Neural cell (in vitro differentiated cells): ENCODE results near the gene DNAJB2.

Experiments
- EP300 ChIP-seq: fragments of 450-650 bp; conservative IDR thresholded peaks from 2 replicates; pipeline ENCODE4 v1.6.1; 2014; ENCODE audit warnings: antibody characterized with exemption, mild to moderate bottlenecking, moderate library complexity; ENCODE audit not compliant: poor library complexity, severe bottlenecking
- EZH2 ChIP-seq: fragments of 200-600, 300-800 bp; shearing (Covaris generic), sonication (generic); IDR thresholded peaks from 2 replicates; pipeline ENCODE4 v1.6.1; 2014; ENCODE audit warnings: antibody characterized with exemption, low read length, borderline replicate concordance, mild to moderate bottlenecking; ENCODE audit not compliant: insufficient read depth, poor library complexity, severe bottlenecking
- MXI1 ChIP-seq: fragments of 450-650 bp; conservative IDR thresholded peaks from 2 replicates; pipeline ENCODE4 v1.6.1; 2014; ENCODE audit warnings: antibody characterized with exemption, mild to moderate bottlenecking; ENCODE audit not compliant: poor library complexity, severe bottlenecking
- POLR2AphosphoS5 ChIP-seq: IDR thresholded peaks from 2 replicates; pipeline ENCODE4 v1.6.1; 2012
- TAF1 ChIP-seq: IDR thresholded peaks from 2 replicates; pipeline ENCODE4 v1.6.1; 2012; ENCODE audit warnings: low read depth
- TF ChIP-seq, protein P1 (sequence below): fragments of 450-650 bp; IDR thresholded peaks from 2 replicates; pipeline ENCODE4 v1.5.1; 2014; ENCODE audit warnings: antibody characterized with exemption, mild to moderate bottlenecking, moderate library complexity; ENCODE audit not compliant: poor library complexity, severe bottlenecking

DNA sequence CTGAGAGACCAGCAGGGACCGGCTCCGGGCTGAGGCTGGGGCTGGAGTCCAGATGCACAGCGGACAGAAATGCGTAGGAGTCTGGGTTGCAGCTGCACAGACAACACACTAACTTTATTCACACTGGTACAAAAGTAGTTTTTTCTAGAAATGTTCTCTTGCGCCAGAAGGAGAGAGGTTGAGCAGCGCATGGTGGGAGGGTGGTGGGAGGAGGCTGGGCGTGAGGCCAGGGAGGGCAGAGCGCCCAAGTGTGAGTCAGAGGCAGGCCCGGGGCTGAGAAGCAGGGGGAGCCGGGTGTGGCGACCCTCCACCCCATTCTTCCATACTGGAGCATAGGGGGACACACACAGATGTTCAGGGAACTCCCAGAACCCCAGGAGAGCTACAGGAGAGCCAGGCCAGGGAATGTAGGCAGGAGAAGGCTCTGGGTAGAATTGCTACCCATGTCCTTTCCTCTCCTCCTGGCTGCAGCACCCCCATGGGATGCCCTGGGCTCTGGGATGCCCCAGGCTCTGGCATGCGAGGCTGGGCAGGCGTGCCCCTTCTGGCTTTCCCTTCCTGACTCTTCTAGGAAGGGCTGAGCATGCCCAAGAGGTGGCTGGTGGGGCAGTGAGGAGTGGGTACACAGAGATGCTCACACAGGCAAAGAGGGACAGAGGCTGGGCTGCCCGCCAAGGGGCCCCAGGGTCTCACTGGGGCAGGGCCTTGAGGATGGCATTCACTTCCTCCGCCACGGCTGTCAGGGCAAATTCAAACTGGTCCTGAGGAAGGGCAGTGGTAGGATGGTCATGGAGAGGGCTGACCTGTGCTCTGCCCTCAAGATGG lies 10.6 kb downstream of the DNAJB2 start:
- TF ChIP-seq, protein P1, sequence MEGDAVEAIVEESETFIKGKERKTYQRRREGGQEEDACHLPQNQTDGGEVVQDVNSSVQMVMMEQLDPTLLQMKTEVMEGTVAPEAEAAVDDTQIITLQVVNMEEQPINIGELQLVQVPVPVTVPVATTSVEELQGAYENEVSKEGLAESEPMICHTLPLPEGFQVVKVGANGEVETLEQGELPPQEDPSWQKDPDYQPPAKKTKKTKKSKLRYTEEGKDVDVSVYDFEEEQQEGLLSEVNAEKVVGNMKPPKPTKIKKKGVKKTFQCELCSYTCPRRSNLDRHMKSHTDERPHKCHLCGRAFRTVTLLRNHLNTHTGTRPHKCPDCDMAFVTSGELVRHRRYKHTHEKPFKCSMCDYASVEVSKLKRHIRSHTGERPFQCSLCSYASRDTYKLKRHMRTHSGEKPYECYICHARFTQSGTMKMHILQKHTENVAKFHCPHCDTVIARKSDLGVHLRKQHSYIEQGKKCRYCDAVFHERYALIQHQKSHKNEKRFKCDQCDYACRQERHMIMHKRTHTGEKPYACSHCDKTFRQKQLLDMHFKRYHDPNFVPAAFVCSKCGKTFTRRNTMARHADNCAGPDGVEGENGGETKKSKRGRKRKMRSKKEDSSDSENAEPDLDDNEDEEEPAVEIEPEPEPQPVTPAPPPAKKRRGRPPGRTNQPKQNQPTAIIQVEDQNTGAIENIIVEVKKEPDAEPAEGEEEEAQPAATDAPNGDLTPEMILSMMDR: no peak
- TF ChIP-seq POLR2AphosphoS5: no peak
- TF ChIP-seq TAF1: no peak
- no peak for TF ChIP-seq EZH2
- no peak for TF ChIP-seq MXI1
- no peak for TF ChIP-seq EP300
